Measurements from ENCODE around the gene NUDT16L1. TPM values are rescaled to one million over a fixed set of nuclear protein-coding genes. Genes with fewer than 3 reads are reported as not detected.

Gene NUDT16L1
- total and polyA plus RNA-seq, 2 of the 13 experiments (the other 11 are each of a cell fraction or from before 2014, with no cell fraction given), result 28.0 to 40.5 TPM

GRCh38 chr16:4693296-4693955 is at the start of gene NUDT16L1 (continued):
- TF ChIP-seq, protein P1, sequence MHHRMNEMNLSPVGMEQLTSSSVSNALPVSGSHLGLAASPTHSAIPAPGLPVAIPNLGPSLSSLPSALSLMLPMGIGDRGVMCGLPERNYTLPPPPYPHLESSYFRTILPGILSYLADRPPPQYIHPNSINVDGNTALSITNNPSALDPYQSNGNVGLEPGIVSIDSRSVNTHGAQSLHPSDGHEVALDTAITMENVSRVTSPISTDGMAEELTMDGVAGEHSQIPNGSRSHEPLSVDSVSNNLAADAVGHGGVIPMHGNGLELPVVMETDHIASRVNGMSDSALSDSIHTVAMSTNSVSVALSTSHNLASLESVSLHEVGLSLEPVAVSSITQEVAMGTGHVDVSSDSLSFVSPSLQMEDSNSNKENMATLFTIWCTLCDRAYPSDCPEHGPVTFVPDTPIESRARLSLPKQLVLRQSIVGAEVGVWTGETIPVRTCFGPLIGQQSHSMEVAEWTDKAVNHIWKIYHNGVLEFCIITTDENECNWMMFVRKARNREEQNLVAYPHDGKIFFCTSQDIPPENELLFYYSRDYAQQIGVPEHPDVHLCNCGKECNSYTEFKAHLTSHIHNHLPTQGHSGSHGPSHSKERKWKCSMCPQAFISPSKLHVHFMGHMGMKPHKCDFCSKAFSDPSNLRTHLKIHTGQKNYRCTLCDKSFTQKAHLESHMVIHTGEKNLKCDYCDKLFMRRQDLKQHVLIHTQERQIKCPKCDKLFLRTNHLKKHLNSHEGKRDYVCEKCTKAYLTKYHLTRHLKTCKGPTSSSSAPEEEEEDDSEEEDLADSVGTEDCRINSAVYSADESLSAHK (CRISPR knock-in tag; IDR thresholded peaks at IDR 0.05; ENCODE audit: borderline replicate concordance), result no peak
- TF ChIP-seq ZNF547 (CRISPR knock-in tag; IDR thresholded peaks at IDR 0.05), result no peak
- no peak for TF ChIP-seq ATRX (CRISPR knock-in tag; IDR thresholded peaks at IDR 0.05; ENCODE audit: borderline replicate concordance)
- peak; percentile 76; the same call in 1 of the 2 replicates for TF ChIP-seq HNRNPL (IDR thresholded peaks at IDR 0.05; ENCODE audit: low read depth, low read length)
- TF ChIP-seq NR2F1 (CRISPR knock-in tag; IDR thresholded peaks at IDR 0.05), result no peak
- no peak for TF ChIP-seq TBX3 (IDR thresholded peaks at IDR 0.05; ENCODE audit: borderline replicate concordance)
- 0 out of 2 replicates have a peak, but pooled peaks have one; percentile 46 for TF ChIP-seq ZNF746 (CRISPR knock-in tag; IDR thresholded peaks at IDR 0.05)
- TF ChIP-seq ZNF124 (CRISPR knock-in tag; IDR thresholded peaks at IDR 0.05), result no peak
- TF ChIP-seq ZFP36L1 (CRISPR knock-in tag; IDR thresholded peaks at IDR 0.05), result peak; percentile 23; the same call in 1 of the 2 replicates
- no peak; the same call in 1 of the 2 replicates for TF ChIP-seq RAD21 (CRISPR knock-in tag; IDR thresholded peaks at IDR 0.05)
- TF ChIP-seq, protein P2, sequence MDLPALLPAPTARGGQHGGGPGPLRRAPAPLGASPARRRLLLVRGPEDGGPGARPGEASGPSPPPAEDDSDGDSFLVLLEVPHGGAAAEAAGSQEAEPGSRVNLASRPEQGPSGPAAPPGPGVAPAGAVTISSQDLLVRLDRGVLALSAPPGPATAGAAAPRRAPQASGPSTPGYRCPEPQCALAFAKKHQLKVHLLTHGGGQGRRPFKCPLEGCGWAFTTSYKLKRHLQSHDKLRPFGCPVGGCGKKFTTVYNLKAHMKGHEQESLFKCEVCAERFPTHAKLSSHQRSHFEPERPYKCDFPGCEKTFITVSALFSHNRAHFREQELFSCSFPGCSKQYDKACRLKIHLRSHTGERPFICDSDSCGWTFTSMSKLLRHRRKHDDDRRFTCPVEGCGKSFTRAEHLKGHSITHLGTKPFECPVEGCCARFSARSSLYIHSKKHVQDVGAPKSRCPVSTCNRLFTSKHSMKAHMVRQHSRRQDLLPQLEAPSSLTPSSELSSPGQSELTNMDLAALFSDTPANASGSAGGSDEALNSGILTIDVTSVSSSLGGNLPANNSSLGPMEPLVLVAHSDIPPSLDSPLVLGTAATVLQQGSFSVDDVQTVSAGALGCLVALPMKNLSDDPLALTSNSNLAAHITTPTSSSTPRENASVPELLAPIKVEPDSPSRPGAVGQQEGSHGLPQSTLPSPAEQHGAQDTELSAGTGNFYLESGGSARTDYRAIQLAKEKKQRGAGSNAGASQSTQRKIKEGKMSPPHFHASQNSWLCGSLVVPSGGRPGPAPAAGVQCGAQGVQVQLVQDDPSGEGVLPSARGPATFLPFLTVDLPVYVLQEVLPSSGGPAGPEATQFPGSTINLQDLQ (CRISPR knock-in tag; IDR thresholded peaks at IDR 0.05), result no peak
- 0 out of 2 replicates have a peak, but pooled peaks have one; percentile 31 for TF ChIP-seq ZNF724P (CRISPR knock-in tag; IDR thresholded peaks at IDR 0.05; ENCODE audit: borderline replicate concordance)
- TF ChIP-seq ZNF263 (CRISPR knock-in tag; IDR thresholded peaks at IDR 0.05), result no peak
- TF ChIP-seq TCF7L2 (IDR thresholded peaks at IDR 0.05; ENCODE audit: low read depth, low read length), result no peak
- TF ChIP-seq ZNF816 (CRISPR knock-in tag; IDR thresholded peaks at IDR 0.05; ENCODE audit: borderline replicate concordance), result no peak
- TF ChIP-seq DNMT1 (CRISPR knock-in tag; IDR thresholded peaks at IDR 0.05), result no peak
- TF ChIP-seq ZNF556 (CRISPR knock-in tag; IDR thresholded peaks at IDR 0.05; ENCODE audit: borderline replicate concordance), result no peak; the same call in 1 of the 2 replicates
- no peak for TF ChIP-seq TFE3 (CRISPR knock-in tag; IDR thresholded peaks at IDR 0.05)
- no peak for TF ChIP-seq HNRNPH1 (optimal IDR thresholded peaks at IDR 0.05; ENCODE audit: low read depth, low read length)
- TF ChIP-seq, protein P3, sequence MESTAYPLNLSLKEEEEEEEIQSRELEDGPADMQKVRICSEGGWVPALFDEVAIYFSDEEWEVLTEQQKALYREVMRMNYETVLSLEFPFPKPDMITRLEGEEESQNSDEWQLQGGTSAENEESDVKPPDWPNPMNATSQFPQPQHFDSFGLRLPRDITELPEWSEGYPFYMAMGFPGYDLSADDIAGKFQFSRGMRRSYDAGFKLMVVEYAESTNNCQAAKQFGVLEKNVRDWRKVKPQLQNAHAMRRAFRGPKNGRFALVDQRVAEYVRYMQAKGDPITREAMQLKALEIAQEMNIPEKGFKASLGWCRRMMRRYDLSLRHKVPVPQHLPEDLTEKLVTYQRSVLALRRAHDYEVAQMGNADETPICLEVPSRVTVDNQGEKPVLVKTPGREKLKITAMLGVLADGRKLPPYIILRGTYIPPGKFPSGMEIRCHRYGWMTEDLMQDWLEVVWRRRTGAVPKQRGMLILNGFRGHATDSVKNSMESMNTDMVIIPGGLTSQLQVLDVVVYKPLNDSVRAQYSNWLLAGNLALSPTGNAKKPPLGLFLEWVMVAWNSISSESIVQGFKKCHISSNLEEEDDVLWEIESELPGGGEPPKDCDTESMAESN (CRISPR knock-in tag; conservative IDR thresholded peaks at IDR 0.05), result no peak; the same call in 1 of the 2 replicates
- no peak for TF ChIP-seq SRSF9 (IDR thresholded peaks at IDR 0.05; ENCODE audit: borderline replicate concordance, insufficient read depth, low read depth, low read length, poor library complexity, severe bottlenecking)

Measured in HepG2 (cell line).